GM21737 (cell line): ENCODE results near the gene TMEM41A.
"Not testable (repeated sequence)": the region's sequence is repeated elsewhere in the genome, so short reads cannot be mapped to it uniquely, and the experiment has no call there.

Experiments used
- ATAC-seq: cut with Tn5 transposase; IDR thresholded peaks from one replicate; pipeline ENCODE4 v1.9.1; 2021; ENCODE audit warnings: mild to moderate bottlenecking, moderate library complexity; ENCODE audit not compliant: unreplicated experiment

Gene TMEM41A

DNA sequence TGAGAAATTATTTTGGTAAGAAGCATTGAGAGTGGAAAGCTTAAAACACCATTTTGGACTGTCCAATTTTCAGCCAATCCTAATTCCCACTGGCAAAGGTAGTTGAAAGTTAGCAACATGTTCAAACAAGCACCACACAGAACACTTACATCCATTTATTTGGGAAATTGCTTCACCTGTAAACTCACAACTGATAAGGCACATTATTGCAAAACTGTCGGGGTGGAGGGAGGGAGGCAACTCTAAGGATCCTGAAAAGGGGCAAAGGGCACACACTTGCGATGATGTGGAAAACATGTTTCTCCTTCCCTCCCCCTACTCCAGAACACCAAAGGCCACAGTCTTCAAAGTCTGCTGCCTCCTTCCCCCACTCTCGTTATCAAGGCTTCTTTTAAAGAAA lies 9.4 kb downstream of the TMEM41A start:
- no peak for ATAC-seq

- no peak for ATAC-seq
Measured at GRCh38 chr3:185488465-185488864, 10.4 kb downstream of the TMEM41A start.

- ATAC-seq = no peak
Measured at GRCh38 chr3:185486394-185486793, 12.4 kb downstream of the TMEM41A start.

DNA sequence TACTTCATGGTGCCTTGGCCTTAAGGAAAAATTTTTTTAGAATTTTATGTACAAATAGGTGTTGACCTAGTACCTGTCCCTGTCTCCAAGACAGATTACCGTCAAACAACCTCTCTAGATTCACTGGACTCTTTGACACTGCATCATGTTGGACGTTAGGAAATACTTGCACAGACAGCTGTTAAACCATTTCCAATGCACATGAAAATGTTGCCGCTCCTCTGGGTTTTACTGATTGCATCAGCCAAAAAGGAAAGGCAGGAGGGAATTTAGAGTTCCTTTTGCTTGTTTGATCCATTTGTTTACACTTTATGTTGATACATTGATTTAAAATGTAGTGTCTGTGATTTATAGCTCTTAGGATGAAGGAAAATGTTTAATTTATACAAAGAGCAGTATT lies 14.5 kb downstream of the TMEM41A start:
- no peak for ATAC-seq

DNA sequence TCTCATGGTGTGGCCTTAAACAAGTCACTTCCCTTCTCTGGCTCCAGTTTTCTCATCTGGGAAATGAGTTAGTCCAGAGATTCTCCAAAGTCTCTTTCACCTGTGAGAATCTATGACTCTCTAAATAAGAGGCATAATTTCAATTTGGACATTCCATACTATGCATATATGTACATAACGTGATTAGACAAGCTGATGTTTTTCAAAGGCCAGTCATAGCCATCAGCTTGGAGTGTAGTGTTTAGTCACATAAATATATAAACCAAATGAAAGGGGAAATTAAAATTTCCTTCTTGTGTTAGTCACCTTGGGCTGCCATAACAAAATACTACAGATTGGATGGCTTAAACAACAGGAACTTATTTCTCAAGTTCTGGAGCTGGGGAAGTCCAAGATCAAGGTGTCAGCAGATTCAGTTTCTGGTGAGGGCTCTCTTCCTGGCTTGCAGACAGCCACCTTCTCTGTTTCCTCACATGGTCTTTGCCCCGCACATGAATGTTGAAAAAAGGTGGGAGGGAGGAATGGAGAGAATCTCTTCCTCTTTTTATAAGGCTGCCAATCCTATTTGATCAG lies 19.4 kb downstream of the TMEM41A start:
- no peak for ATAC-seq

DNA sequence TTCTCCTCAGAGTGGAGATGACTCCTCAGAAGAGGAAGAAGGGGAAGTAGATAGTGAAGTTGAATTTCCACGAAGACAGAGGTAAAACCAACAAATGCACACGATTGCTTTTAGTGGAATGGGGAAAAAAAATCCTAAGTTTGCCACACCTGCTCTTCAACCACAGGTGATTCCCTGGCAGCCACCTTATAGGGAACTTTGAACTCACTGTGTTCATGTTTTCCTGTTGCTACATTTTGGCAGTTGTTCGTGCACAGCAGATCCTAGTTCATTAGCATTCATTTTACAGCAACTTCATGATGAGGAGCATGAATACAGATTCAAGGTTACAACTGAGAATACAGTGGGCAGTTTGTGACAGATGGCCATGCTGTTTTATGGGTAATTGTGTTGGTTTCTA lies 21.5 kb downstream of the TMEM41A start:
- ATAC-seq = no peak

DNA sequence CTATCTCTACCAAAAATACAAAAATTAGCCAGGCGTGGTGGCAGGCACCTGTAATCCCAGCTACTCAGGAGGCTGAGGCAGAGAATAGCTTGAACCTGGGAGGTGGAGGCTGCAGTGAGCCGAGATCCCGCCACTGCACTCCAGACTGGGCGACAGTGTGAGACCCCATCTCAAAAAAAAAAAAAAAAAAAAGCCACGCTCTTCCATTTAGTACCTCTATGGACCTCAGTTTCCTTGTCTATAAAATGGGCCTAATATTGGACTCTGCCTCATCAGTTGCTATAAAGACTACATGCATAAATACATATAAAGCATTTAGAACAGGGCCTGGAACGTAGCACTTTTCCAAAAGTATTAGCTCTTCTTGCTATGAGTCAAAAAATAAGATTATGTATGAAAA lies 23.9 kb downstream of the TMEM41A start:
- ATAC-seq = not testable (repeated sequence)

- no peak for ATAC-seq
Measured at GRCh38 chr3:185473290-185473815, 25.5 kb downstream of the TMEM41A start.

- no peak for ATAC-seq
Measured at GRCh38 chr3:185470323-185470722, 28.5 kb downstream of the TMEM41A start.

GRCh38 chr3:185469542-185469941 lies 29.3 kb downstream of the TMEM41A start:
- ATAC-seq = no peak

- ATAC-seq = not testable (repeated sequence)
Measured at GRCh38 chr3:185466123-185466522, 32.7 kb downstream of the TMEM41A start.

DNA sequence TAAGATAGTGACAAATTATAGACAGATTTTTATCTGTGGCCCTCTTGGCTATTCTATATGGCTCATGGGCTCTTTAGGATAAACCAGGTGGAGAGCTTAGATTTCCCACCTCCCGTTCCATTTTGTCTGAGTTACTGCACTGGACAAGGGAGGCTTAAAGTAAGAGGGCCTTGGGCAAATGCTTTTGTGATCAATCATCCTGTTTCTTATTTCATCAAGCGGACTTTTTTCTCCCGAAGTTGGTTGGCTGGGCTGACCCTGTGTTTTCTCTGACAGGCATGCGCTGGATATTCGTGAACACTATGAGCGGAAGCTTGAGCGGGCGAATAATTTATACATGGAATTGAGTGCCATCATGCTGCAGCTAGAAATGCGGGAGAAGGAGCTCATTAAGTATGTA lies 33.4 kb downstream of the TMEM41A start:
- no peak for ATAC-seq

DNA sequence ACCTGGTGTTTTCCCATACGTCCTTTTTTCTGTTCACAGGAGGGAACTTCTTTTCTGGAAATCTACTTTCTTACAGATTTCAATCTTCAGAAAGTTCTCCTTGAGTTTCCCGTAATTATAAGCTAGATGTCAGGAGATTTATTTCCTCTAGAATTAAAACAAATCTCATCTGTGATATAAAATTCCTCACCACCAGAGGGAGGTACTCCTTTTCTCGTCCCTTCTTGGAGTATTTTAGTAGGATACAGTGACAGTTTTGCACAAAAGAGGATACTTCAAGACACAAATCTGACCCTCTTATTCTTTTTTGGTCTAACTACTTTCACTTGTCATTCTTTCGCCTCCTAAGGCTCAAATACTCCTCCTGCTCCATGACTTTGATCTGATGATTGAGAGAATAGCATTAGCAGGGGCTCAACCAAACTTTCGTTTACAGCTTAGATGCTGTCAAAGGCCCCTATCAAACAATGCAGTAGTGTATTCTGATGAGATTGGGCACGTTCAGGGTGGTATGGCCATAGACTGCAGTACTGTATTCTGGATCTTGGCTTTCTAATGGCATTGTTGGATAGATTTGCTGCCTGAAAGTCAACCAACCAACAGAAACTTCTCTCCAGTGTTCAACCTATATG lies 38.0 kb downstream of the TMEM41A start:
- no peak for ATAC-seq

DNA sequence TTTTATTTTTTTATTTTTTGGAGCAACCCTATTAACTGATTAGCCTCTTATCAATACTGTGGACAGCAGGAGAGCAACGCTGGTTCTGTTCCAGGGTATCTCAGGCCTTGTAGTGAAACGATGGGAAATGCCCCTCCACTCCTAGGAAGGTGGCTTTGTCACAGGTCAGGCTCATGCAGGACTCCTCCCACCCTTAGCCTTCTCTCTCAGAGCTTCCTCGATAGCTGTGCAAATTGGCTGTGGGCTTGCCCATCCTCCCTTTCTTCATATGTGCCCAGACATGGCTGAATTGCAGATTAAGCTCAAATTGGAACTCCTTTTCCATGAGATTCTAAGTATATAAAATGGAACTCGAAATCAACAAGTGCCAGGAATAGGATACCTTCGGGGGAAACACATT lies 38.5 kb downstream of the TMEM41A start:
- no peak for ATAC-seq

DNA sequence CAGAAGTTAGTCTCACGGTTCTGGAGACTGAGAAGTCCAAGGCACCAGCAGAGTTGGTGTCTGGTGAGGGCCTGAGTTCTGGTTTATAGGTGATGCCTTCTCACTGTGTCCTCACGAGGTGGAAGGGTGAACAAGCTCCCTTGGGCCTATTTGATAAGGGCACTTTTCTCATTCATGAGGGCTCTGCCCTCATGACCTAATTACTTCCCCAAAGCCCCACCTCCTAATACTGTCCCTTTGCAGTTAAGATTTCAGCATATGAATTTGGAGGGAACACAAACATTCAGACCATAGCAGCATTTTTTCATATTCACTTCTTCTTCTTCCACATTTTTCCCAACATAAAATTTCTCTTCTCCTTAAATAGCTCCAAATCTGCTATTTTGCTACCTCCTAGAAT lies 41.5 kb downstream of the TMEM41A start:
- ATAC-seq = no peak

GRCh38 chr3:185451432-185451831 lies 47.4 kb downstream of the TMEM41A start:
- ATAC-seq = not testable (repeated sequence)

DNA sequence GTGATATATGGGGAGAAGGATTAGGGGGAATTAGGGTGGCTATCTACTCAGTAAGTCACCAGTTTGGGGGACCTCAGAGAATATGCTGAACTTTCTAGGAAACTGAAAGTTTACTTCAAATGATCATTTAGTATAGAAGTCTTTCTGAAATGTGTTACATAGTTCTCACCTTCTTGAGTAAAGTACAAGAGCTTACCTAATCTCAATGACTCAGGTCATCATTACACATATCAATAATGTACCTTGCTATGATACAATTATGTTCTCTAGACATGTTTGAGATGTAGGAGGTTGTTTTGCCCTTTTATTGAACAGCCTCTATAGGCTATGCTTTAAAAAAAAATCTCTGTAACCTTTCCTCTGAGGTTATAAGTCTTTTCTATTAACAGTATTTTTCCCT lies 50.7 kb downstream of the TMEM41A start:
- no peak for ATAC-seq

GRCh38 chr3:185444329-185444728 lies 54.5 kb downstream of the TMEM41A start:
- no peak for ATAC-seq

- ATAC-seq = no peak
Measured at GRCh38 chr3:185442031-185442430, 56.8 kb downstream of the TMEM41A start.

- no peak for ATAC-seq
Measured at GRCh38 chr3:185439745-185440466, 58.9 kb downstream of the TMEM41A start.
